GM12874 (cell line): ENCODE results near the gene MAP7.

Source experiments
- CTCF ChIP-seq: IDR thresholded peaks from 2 replicates; pipeline ENCODE4 v1.5.1; 2011; ENCODE audit warnings: low read depth, mild to moderate bottlenecking, control low read depth, low read length, moderate library complexity; ENCODE audit not compliant: insufficient read depth

MAP7 gene

DNA sequence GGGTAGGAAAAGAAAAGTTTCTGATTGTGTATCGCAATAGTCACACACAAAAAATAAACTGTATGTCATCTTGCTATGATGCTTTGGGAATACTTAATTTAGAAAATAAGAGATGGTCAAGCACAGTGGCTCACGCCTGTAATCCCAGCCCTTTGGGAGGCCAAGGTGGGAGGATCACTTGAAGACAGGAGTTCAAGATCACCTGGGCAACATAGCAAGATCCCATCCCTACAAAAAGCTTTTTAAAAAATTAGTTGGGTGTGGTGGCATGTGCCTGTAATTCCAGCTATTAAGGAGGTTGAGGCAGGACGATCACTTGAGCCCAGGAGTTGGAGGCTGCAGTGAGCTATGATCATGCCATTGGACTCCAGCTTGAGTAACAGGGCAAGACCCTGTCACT, 27.6 kb downstream of the MAP7 start:
- TF ChIP-seq CTCF: no peak

DNA sequence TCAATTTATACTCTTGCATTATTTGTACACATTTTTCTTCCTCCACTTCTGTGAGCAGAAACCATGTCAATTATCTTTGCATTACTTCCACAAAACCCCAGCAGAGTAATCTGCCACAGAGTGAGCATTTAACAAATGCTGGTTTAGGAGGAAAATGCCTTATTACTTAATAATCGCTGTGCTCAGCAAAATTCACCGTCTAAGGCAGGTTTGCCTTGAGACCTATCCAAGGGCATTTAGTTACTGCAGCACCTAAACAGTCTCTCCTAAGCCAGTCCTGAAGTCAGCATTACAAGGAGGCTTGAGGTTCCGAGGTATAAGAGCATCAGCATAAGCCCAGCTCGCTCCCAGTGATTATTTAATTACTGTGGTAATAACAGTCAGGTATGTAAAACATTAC, 28.3 kb downstream of the MAP7 start:
- TF ChIP-seq CTCF: no peak

GRCh38 chr6:136521427-136521826, 28.8 kb downstream of the MAP7 start:
- no peak for TF ChIP-seq CTCF

- no peak for TF ChIP-seq CTCF
These were observed 29.7 kb downstream of the MAP7 start for GRCh38 chr6:136520517-136520916.

GRCh38 chr6:136517582-136517981, 32.6 kb downstream of the MAP7 start:
- no peak for TF ChIP-seq CTCF

- no peak for TF ChIP-seq CTCF
These were observed 33.2 kb downstream of the MAP7 start for GRCh38 chr6:136517002-136517401.

GRCh38 chr6:136514591-136514990, 35.6 kb downstream of the MAP7 start:
- TF ChIP-seq CTCF: no peak

- TF ChIP-seq CTCF: no peak
These were observed 38.3 kb downstream of the MAP7 start for GRCh38 chr6:136511926-136512325.
